ENCODE data around the gene OSTF1.

Gene OSTF1

DNA sequence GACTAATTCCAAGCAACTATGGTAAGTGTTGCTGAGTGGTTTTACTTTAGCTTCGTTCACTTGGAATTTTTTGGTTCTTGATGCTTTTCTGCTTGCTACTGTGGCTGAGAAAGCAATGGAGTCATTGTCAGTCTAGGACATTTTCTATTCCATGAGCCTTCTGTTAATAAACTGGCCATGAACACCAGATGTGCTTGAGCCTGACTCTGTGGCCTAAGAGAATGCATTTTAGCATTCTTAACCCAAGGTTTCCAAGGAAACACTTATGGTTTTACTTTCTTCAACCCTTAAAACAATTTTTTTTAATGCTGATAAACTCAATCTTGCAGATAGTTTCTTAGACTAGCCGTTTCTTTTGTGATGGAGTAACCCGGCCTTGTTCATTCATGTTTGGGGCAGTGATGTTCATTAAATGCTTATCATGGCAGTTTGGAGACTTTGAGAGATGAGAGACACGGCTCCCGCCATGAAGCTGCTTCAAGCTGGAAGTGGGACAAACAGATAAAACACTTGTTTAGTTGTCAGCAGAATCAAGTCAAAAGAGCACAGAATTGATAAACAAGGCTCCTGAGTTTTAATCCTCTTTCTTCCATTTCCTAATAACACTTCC is 42.4 kb downstream of the OSTF1 start:
- Mint-ChIP-seq H3K27ac (no peak overlapping the region), H3K4me3 (no peak overlapping the region), H3K27me3 (ENCODE audit: low read depth) (no peaks in the 10 kb centered on the region), H3K9me3 (no peaks in the 10 kb centered on the region), H3K4me1 (no peaks in the 10 kb centered on the region), H3K36me3 (ENCODE audit: low read depth) (peaks cover 5% of the 10 kb centered on the region)
- TF ChIP-seq, protein P1, sequence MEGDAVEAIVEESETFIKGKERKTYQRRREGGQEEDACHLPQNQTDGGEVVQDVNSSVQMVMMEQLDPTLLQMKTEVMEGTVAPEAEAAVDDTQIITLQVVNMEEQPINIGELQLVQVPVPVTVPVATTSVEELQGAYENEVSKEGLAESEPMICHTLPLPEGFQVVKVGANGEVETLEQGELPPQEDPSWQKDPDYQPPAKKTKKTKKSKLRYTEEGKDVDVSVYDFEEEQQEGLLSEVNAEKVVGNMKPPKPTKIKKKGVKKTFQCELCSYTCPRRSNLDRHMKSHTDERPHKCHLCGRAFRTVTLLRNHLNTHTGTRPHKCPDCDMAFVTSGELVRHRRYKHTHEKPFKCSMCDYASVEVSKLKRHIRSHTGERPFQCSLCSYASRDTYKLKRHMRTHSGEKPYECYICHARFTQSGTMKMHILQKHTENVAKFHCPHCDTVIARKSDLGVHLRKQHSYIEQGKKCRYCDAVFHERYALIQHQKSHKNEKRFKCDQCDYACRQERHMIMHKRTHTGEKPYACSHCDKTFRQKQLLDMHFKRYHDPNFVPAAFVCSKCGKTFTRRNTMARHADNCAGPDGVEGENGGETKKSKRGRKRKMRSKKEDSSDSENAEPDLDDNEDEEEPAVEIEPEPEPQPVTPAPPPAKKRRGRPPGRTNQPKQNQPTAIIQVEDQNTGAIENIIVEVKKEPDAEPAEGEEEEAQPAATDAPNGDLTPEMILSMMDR (IDR thresholded peaks at IDR 0.05; ENCODE audit: unreplicated experiment in 3 of 3): no peak

DNA sequence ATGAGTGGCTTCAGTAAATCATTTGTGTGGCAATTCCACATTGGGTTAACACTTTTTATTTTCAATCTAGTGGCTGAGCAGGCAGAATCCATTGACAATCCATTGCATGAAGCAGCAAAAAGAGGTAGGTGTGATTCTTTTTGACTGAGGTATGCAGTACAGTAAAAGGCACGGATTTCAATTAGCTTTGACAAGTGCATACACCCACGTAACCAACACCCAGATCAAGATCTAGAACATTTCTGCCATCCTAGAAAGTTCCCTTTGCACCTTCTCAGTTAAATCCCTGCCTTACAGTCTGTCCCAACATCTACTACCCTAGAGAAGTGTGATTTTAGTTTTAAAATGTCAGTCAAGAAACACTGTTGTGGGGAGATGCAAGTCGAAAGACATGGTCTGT is 43.4 kb downstream of the OSTF1 start:
- TF ChIP-seq, protein P1 (IDR thresholded peaks at IDR 0.05; ENCODE audit: unreplicated experiment in 3 of 3): no peak
- H3K27me3 Mint-ChIP-seq (ENCODE audit: low read depth): no peaks in the 10 kb centered on the region
- no peaks in the 10 kb centered on the region for H3K4me1 Mint-ChIP-seq
- no peak overlapping the region for H3K27ac Mint-ChIP-seq
- H3K9me3 Mint-ChIP-seq: no peaks in the 10 kb centered on the region
- peaks cover 5% of the 10 kb centered on the region for H3K36me3 Mint-ChIP-seq (ENCODE audit: low read depth)
- no peak overlapping the region for H3K4me3 Mint-ChIP-seq

DNA sequence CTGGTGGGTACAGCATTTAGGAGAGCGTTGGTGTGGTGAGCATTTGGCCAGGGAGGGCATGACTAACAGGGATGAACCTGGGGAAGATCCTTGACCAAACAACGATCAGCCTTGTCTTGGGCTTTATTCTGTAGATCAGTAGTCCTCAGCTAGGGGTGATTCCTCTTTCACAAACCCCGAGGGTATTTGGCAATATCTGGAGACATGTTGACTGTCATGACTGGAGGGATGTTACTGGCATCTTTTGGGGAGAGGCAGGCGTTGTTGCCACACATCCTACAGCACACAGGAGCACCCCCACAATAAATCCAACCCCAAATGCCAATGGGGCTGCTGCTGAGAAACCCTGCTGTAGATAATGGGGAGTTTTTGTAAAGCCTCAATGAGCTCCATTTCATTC is 43.9 kb downstream of the OSTF1 start:
- TF ChIP-seq, protein P1 (IDR thresholded peaks at IDR 0.05; ENCODE audit: unreplicated experiment in 3 of 3): no peak
- H3K9me3 Mint-ChIP-seq: no peaks in the 10 kb centered on the region
- no peaks in the 10 kb centered on the region for H3K4me1 Mint-ChIP-seq
- peaks cover 8% of the 10 kb centered on the region for H3K36me3 Mint-ChIP-seq (ENCODE audit: low read depth)
- no peak overlapping the region for H3K27ac Mint-ChIP-seq
- no peaks in the 10 kb centered on the region for H3K27me3 Mint-ChIP-seq (ENCODE audit: low read depth)
- no peak overlapping the region for H3K4me3 Mint-ChIP-seq

DNA sequence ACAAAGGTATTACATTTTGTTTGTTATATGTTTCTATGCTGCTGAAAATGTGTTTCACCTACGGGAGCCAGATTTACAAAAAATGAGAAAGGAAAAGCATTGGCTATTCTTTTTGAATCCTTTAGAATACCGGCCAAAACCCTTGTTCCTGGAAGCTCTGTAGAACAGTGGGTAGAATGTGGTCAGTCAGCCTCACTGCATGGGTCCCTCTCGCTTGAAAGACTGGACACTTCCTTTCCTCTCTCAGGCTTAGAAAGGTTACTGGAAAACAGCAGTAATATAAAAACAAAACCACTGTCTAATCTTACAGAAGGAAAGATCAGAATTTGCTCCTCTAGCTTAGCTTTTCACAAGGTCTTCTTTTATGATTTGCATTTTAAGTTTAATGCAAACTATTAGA is 45.1 kb downstream of the OSTF1 start:
- TF ChIP-seq, protein P1 (IDR thresholded peaks at IDR 0.05; ENCODE audit: unreplicated experiment in 3 of 3): no peak
- Mint-ChIP-seq H3K27me3 (ENCODE audit: low read depth) (no peaks in the 10 kb centered on the region), H3K9me3 (no peaks in the 10 kb centered on the region), H3K36me3 (ENCODE audit: low read depth) (peaks cover 10% of the 10 kb centered on the region), H3K27ac (no peak overlapping the region), H3K4me3 (no peak overlapping the region), H3K4me1 (no peaks in the 10 kb centered on the region)

DNA sequence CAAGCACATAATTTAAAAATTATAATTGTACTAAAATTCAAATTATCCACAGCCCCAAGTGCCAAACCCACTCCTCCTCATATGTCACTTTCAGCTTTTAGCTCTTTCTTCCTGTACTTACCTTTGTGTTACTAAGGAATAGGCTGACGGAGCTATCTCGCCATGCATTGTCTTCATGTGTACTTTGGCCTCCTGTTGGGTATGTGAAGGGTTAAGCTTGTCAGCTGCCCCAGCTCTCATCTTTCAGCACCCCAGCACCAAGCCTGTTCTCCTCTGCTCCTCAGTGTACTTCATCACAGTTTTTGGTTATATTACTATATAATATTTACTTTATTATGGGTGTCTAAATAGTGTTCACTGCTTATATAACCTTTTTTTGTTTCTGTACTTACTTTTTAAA is 46.2 kb downstream of the OSTF1 start:
- no peak overlapping the region for H3K4me3 Mint-ChIP-seq
- no peak overlapping the region for H3K27ac Mint-ChIP-seq
- no peaks in the 10 kb centered on the region for H3K4me1 Mint-ChIP-seq
- peaks cover 10% of the 10 kb centered on the region for H3K36me3 Mint-ChIP-seq (ENCODE audit: low read depth)
- H3K27me3 Mint-ChIP-seq (ENCODE audit: low read depth): no peaks in the 10 kb centered on the region
- no peaks in the 10 kb centered on the region for H3K9me3 Mint-ChIP-seq
- TF ChIP-seq, protein P1 (IDR thresholded peaks at IDR 0.05; ENCODE audit: unreplicated experiment in 3 of 3): no peak

DNA sequence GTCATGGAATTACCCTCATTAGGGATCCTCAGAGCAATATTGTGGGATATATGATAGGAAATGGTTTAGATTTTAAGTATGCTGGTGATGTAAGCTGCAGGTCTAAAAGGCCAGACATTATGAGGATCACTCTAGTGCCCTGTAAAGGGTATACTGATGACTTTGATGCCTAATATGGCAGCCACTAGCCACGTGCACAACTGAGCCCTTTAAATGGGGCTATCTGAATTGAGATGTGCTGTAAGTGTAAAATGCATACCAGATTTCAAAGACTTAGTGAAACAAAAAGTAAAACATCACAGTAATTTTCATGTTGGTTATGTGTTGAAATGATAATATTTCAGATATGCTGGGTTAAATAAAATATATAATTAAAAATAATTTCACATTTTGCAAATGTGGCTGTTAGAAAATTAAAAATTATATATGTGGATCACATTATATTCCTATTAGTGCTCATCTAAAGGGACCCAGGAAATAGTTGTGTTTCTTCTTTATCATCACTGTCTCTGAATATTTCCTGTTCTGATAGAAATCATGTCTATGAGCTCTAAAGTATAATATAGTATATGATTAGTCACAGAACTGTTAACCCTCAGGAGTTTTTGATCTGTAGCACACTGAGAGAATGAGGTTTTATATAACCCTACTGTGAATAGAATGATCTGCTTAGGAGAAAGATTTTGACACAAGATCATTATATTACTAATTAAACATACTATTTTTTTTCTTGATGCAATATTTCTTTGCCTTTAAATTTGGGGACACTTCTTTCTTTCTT is 50.1 kb downstream of the OSTF1 start:
- H3K9me3 Mint-ChIP-seq: no peaks in the 10 kb centered on the region
- H3K4me1 Mint-ChIP-seq: no peaks in the 10 kb centered on the region
- H3K27ac Mint-ChIP-seq: no peak overlapping the region
- H3K36me3 Mint-ChIP-seq (ENCODE audit: low read depth): peaks cover 22% of the 10 kb centered on the region
- H3K27me3 Mint-ChIP-seq (ENCODE audit: low read depth): no peaks in the 10 kb centered on the region
- TF ChIP-seq, protein P1 (IDR thresholded peaks at IDR 0.05; ENCODE audit: unreplicated experiment in 3 of 3): no peak
- no peak overlapping the region for H3K4me3 Mint-ChIP-seq
